Gastroesophageal sphincter (tissue), 4 donors: Measurements from ENCODE around the gene FSHB. TPM values are rescaled to one million over a fixed set of nuclear protein-coding genes. Genes with fewer than 3 reads are reported as not detected.

ENCODE experiments used
- ATAC-seq: fragments of 150-250 bp; one replicate; pipeline ENCODE4 v1.9.1; 2016; ENCODE audit warnings: mild to moderate bottlenecking, moderate library complexity
- H3K27ac ChIP-seq, 4 donors: fragments of 200-600 bp; sonication (generic) in 3 of 4; 1 replicate in 3 of 4; 2 replicates in 1 of 4; pipeline ENCODE4 v1.5.1; 2016 to 2019
- H3K27me3 ChIP-seq: fragments of 200-600 bp; sonication (generic); one replicate; pipeline ENCODE4 v1.5.1; 2019
- H3K36me3 ChIP-seq, 2 donors: fragments of 200-600 bp; sonication (generic); one replicate each; pipeline ENCODE4 v1.5.1; 2019; ENCODE audit warnings: control low read depth in 1 of 2
- H3K4me1 ChIP-seq, 3 donors: fragments of 200-600 bp; sonication (generic); 1 replicate in 2 of 3; 2 replicates in 1 of 3; pipeline ENCODE4 v1.5.1; 2016 to 2019; ENCODE audit warnings: control low read depth in 2 of 3
- H3K4me3 ChIP-seq, 2 donors: fragments of 200-600 bp; sonication (generic); one replicate each; pipeline ENCODE4 v1.5.1; 2019; ENCODE audit warnings: mild to moderate bottlenecking in 1 of 2, moderate library complexity in 1 of 2
- H3K9me3 ChIP-seq, 3 donors: fragments of 200-600 bp; sonication (generic); one replicate each; pipeline ENCODE4 v1.5.1; 2017 to 2019; ENCODE audit warnings: control low read depth in 2 of 3
- POLR2A ChIP-seq, 2 donors: fragments of 450-650 bp; IDR thresholded peaks; one replicate each; pipeline ENCODE4 v1.6.1; 2017; ENCODE audit warnings: antibody characterized with exemption in 2 of 2, mild to moderate bottlenecking in 2 of 2, moderate library complexity in 1 of 2
- WGBS, 2 donors: methylation state at CpG; one replicate each; pipeline ENCODE4 v1.1.5; 2018; ENCODE audit warnings: low coverage in 1 of 2; 5-methylcytosine and 5-hydroxymethylcytosine counted together
- total RNA-seq, 4 donors: library from RNA; depleted of rRNA; stranded (reverse); fragments of >200 nt; gene quantifications; one replicate each; pipeline ENCODE4 v1.1.0, GENCODE V29; 2016

Gene FSHB
- total RNA-seq, 4 donors from 2014 or later, result not detected

DNA sequence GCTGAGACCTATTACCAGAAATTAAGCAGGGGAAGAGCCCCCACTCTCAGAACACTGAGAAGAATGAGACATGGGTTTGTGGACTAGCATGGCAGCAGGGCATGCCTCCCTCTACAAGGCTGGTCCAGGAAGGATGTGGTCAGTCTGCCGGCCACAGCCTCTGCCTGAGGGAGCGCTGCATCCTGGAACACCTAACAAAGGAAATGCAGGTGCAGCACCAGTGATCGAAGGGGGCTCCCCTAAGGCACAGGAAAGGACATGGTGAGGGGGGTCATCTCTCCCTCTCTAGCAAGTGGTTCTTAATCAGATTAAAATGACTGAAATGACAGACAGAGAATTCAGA is 51.4 kb downstream of the FSHB start:
- Histone ChIP-seq H3K4me1 (no peaks in the 10 kb centered on the region), H3K27ac (no peak overlapping the region), H3K27me3 (no peaks in the 10 kb centered on the region), H3K9me3 (no peaks in the 10 kb centered on the region), H3K36me3 (no peaks in the 10 kb centered on the region), H3K4me3 (no peak overlapping the region)
- ATAC-seq, result no peak
- no CpG with 5 or more reads among the region's 3 CpGs for WGBS, 2 donors
- TF ChIP-seq POLR2A (IDR thresholded peaks at IDR 0.05), result no peak

Other genes starting within 250 kb of the FSHB start
- gene KCNA4, start 214.0 kb upstream of the FSHB start, total RNA-seq, result under 1 TPM; 0.07 to 0.35 (median 0.22) TPM
- 10 to 100 TPM; 20.7 to 38.8 (median 33.0) TPM for gene ARL14EP, start 92.1 kb downstream of the FSHB start, total RNA-seq